ENCODE data around the gene NPAP1. TPM values are rescaled to one million over a fixed set of nuclear protein-coding genes. Genes with fewer than 3 reads are reported as not detected.

The NPAP1 gene
- total RNA-seq, 1 donor: not detected

GRCh38 chr15:24729760-24730159, 54.2 kb downstream of the NPAP1 start:
- no peaks in the 10 kb centered on the region for H4K20me1 ChIP-seq (ENCODE audit: insufficient read depth, low read length)
- no peak overlapping the region for H3K27ac ChIP-seq (ENCODE audit: low read depth, low read length)
- no peaks in the 10 kb centered on the region for H3K36me3 ChIP-seq (ENCODE audit: insufficient read depth, low read length)
- H3K4me1 ChIP-seq (ENCODE audit: insufficient read depth, low read length): no peaks in the 10 kb centered on the region
- no peak overlapping the region for H2AFZ ChIP-seq (ENCODE audit: low read length)
- H3K27me3 ChIP-seq (ENCODE audit: insufficient read depth, low read length): no peaks in the 10 kb centered on the region
- no peak overlapping the region for H3K4me2 ChIP-seq (ENCODE audit: insufficient read depth, low read length)
- peaks cover 3% of the 10 kb centered on the region for H3K9me3 ChIP-seq (ENCODE audit: low read depth, low read length)
- no peak overlapping the region for H3K4me3 ChIP-seq (ENCODE audit: insufficient read depth, low read length)
- no peak for DNase-seq (ENCODE audit: insufficient read length, low spot score, missing footprints)
- TF ChIP-seq CTCF (IDR thresholded peaks at IDR 0.05; ENCODE audit: extremely low read depth, low read depth, low read length): no peak
- no peaks in the 10 kb centered on the region for H3K79me2 ChIP-seq (ENCODE audit: insufficient read depth, low read length)
